Suppressor macrophage treated with lipopolysaccharide for 4 hours (primary cell): ENCODE measurements around the gene RNU2-1.
A peak's percentile ranks its signal among the peaks of the same experiment; 100 is the strongest.
"Not testable (repeated sequence)": the region's sequence is repeated elsewhere in the genome, so short reads cannot be mapped to it uniquely, and the experiment has no call there.

Experiments used
- DNase-seq: peaks from one replicate; pipeline ENCODE4 v3.0.0-alpha.2; 2020

The RNU2-1 gene

DNA sequence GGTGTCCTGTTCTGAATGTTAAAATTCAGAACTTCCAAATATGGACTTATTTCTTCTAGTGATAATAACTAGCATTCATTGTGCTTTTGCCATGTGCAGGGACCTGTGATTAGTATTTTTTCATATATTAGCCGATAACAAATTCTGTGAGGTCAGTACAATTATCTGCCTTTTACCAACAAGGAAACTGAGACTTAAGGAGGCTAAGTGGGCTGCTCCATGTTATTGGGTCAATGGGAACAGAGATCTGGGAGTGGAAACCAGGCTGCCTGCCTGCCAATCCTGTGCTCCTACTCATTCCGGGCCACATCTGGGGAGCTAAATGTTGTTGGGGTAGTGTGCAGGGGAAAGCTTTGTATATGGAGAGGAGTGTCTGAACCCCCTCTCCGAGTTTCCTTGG is 18.4 kb downstream of the RNU2-1 start:
- no peak for DNase-seq

DNA sequence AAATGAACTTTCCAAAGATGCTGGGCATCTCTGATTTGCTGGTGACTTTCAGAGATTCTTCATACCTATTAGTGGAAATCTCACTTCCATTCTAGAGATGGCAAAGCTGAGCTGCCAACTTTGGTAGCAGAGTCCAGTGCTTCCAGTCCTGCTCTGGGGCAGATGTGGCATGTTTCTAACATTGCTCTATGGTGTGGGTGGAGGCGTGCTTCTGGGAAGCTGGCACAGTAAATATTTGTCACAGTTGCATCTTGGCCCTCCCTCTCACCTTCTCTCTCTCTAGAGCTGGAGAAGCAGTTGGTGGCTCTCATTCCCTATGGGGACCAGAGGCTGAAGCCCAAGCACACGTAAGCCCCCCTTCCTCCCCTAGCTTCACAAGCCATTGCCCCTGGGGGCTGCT is 20.2 kb downstream of the RNU2-1 start:
- DNase-seq = no peak

DNA sequence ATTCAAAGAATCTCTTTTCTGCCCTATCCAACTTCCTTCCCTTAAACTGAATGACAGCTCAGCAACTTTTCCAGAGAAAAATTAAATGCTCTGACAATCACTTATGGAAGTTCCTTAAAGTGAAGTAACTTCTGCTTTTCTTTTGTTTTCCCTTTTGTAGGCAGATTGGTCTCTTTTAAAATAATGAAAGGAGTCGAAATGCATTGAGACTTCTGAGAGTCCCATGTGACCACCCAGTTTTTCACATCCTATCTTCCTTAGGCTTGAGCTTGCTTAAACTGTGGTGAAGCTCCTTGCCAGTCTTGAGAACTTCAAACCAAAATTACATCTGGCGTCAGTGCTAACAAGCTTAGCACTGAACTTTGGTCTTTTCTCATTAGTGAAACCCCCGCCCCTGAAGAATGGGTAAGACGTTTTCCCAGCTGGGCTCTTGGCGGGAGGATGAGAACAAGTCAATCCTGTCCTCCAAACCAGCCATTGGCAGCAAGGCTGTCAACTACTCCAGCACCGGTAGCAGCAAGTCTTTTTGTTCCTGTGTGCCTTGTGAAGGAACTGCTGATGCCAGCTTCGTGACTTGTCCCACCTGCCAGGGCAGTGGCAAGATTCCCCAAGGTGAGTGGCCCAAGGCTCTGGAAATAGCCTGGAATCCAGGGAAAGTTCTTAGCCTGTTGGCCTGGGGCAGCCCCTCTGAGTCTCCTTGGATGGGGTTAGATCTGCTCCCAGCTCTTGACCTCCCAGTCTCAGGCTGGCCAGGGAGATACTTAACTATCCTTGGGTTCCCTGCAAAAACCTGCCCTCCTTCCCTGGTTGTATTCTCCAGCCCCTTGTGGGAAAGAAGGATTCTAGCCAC is 20.9 kb downstream of the RNU2-1 start:
- DNase-seq = peak; percentile 82

DNA sequence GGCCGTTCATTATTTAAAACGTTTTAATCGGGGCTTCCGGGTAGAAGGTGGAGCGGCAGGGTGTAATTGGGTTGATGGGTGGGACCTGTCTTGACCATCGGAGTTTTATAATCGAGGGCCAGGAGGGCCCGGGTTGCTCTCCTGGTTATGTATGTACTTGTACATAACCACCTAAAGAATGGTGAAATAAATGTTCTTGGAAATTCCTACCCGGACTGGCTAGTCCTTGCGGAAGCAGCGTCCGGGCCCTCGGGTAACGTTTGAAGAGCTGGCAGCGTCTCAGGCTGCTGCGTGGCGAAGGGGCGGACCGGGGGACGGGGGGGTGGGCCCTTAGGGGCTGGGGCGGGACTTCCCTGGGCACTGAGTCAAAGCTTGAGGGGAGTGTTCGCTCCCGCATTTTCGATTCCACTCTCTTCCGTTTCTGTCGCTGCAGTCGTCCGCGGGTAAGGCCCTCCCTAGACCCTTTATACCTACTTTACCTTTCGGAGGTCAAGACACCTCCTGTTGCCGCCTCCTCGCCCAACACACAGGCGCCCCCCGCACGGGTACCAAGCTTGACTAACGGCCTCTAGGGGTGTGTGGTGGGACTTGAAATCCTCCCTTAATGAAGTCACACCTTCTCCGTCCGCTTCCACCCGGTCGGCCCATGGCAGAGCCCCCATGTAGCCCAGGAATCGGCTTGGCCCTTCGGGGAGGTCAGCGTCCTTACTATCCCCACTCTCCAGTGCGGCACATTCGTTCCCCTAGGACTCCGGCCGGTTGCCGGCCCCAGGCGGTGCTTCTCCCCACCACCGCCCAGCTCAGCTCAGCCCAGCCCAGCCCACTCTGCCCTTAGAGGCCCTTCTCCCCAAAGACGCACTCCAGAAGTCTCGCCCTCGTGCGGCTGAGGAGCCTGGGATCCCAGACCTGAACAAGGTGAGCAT is 22.0 kb downstream of the RNU2-1 start, which contains the start of gene TMEM106A:
TMEM106A (plus strand) TSS at position 396 of the 923 bp plus-strand sequence. CDS start 1,167 bp downstream, outside the sequence.
- DNase-seq = peak; percentile 92

DNA sequence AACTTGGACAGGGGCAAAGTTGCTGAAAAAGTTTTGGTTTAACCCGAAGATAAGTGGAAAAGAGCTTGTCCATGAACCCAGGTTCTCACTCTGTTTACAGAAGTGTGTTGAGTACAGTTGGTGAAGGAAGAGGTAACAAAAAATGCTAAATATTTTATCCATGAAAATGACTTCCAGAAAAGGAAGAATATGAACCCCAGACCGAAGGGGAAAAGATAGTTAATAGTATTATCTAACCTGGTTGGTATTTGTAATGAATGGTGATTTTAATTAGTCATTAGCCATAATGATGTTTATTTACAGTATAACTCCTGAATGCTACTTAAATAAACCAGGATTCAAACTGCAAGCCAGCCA is 22.7 kb downstream of the RNU2-1 start:
- DNase-seq = peak; percentile 9

DNA sequence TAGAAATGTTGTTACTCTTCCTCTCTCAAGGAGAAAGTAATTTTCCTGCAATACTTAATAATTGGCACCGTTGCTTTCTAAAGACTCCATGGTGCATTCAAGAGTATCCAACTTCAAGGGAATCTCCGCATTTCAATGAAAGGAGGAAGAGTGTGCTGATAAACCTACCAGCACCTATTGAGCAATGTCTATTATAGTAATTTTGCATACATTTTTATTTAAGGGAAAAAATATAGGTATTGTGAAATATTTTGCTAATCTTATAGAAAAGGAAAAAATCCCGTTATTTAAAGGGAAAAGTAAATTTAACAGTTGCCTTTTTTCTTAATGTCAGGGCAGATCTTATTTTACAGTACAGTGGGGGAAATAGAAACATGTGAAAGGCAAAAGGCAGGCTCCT is 23.2 kb downstream of the RNU2-1 start:
- peak; percentile 8 for DNase-seq

DNA sequence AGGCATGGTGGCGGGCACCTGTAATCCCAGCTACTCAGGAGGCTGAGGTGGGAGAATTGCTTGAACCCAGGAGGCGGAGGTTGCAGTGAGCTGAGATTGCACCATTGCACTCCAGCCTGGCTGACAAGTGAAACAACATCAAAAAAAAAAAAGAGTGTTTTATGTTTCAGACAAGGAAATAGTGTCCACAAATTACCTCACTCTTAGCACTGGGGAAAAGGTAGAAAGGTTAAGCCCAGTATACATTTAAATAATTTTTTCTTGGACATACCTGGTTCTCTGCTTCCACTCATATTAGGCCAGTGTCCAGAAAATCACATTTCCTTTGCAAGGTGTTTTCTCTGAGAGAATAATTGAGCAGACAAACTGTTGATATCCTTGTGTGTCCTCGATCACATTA is 30.8 kb downstream of the RNU2-1 start:
- not testable (repeated sequence) for DNase-seq

DNA sequence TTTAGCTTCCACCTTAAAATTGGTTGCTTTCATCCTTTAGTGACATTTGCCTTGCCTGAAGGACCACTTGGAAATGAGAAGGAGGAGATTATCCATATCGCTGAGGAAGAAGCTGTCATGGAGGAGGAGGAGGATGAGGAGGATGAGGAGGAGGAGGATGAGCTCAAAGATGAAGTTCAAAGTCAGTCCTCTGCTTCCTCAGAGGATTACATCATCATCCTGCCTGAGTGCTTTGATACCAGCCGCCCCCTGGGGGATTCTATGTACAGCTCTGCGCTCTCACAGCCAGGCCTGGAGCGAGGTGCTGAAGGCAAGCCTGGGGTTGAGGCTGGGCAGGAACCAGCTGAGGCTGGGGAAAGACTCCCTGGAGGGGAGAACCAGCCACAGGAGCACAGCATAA is 33.6 kb downstream of the RNU2-1 start:
- no peak for DNase-seq

DNA sequence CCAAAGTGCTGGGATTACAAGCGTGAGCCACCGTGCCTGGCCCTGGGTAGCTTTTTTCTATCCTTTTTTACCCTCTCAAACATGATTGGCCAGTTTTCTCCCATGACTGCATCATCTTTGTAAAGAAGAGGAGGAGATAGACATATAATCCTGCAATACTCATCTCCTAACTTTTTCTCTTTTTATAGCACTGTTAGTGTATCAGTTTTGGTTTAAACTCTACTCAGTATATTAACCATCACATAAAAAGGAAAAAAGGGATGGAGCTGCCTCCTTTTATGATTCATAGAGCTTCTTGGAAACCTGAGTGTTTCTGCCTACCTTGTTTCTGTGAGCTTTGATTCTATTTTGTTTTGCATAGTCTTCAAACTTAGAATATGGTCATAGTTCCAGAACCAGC is 34.1 kb downstream of the RNU2-1 start:
- no peak for DNase-seq

DNA sequence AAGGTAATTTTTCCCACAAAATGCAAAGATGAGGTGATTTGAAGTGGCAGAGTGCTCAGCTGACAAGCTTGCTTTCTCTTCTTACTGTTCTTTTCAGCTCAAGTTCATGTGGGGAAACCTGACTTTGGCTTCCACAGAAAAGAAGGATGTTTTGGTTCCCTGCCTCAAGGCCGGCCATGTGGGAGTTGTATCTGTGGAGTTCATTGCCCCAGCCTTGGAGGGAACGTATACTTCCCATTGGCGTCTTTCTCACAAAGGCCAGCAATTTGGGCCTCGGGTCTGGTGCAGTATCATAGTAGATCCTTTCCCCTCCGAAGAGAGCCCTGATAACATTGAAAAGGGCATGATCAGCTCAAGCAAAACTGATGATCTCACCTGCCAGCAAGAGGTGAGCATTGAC is 40.5 kb downstream of the RNU2-1 start:
- DNase-seq = no peak

DNA sequence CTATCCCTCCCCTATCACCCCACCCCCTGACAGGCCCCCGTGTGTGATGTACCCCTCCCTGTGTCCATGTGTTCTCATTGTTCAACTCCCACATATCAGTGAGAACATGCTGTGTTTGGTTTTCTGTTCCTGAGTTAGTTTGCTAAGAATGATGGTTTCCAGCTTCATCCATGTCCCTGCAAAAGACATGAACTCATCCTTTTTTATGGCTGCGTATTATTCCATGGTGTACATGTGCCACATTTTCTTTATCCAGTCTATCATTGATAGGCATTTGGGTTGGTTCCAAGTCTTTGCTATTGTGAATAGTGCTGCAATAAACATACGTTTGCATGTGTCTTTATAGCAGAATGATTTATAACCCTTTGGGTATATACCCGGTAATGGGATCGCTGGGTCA is 47.1 kb downstream of the RNU2-1 start:
- DNase-seq = not testable (repeated sequence)

DNA sequence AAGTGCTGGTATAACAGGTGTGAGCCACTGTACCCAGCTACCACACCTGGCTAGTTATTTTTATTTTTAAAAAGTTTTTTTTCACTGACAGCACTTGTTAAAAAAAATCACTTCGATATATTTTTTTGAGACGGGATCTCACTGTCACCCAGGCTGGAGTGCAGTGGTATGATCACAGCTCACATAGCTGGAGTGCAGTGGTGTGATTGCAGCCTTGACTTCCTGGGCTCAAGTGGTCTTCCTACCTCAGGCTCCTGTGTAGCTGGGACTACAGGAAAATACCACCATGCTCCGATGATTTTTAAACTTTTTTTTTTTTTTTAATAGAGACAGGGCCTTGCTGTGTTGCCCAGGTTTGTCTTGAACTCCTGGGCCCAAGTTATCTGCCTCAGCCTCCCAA is 49.9 kb downstream of the RNU2-1 start:
- DNase-seq = no peak
